ENCODE data around the gene CCDC184.
"Not testable (repeated sequence)": the region's sequence is repeated elsewhere in the genome, so short reads cannot be mapped to it uniquely, and the experiment has no call there.

The CCDC184 gene

GRCh38 chr12:48180424-48180823 lies 3.0 kb upstream of the CCDC184 start:
- no peak for DNase-seq

GRCh38 chr12:48180857-48181495 lies 2.5 kb upstream of the CCDC184 start:
- no peak for DNase-seq

GRCh38 chr12:48182631-48183030 lies 813 bp upstream of the CCDC184 start:
- no peak for DNase-seq

GRCh38 chr12:48183876-48184548 lies 568 bp downstream of the CCDC184 start:
- peak in 1 of 2 experiments; percentile 43 for DNase-seq

DNA sequence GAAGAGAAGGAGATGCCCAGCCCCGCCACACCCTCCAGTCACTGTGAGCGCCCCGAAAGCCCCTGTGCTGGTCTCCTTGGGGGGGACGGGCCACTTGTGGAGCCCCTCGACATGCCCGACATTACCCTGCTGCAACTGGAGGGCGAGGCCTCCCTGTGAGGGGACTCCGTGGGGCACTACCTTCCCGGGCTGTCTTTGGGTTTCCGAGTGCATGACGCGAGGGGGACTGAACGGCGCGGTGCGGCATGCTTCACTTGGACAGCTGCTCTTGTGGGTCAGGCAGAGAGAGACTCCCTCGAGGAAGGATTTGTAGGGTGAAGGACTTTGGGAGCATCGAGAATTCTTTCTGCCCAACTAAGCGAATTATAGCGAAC lies 1.1 kb downstream of the CCDC184 start:
- DNase-seq, result peak; percentile 27 to 32

GRCh38 chr12:48185181-48185919 lies 1.9 kb downstream of the CCDC184 start:
- no peak for DNase-seq

- DNase-seq, result no peak
Observed at GRCh38 chr12:48187916-48188695, 4.7 kb downstream of the CCDC184 start.

- DNase-seq, result peak; percentile 78 to 81
Observed at GRCh38 chr12:48189331-48190125, 6.1 kb downstream of the CCDC184 start.

- DNase-seq, result no peak
Observed at GRCh38 chr12:48191096-48191495, 7.7 kb downstream of the CCDC184 start.

DNA sequence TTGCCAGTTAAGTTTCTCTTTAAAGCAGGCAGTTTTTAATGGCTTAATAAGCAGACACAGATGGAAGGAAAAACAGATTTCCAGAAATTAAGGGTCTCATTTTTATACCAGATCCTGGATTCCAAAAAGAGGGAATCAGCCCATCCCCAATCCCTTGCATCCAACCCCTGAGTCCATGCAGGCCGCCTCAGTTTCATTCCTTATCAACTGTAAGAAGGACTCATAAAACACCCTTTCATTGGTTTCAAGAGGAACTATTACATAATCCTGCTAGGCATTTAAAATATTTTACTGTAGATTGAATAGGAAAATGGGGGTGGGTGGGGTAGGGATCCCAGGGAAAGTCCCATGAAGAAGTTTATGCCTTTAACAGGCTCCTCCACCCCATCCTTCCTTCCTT lies 9.4 kb downstream of the CCDC184 start:
- DNase-seq, result no peak

- no peak for DNase-seq
Observed at GRCh38 chr12:48193623-48194022, 10.2 kb downstream of the CCDC184 start.

DNA sequence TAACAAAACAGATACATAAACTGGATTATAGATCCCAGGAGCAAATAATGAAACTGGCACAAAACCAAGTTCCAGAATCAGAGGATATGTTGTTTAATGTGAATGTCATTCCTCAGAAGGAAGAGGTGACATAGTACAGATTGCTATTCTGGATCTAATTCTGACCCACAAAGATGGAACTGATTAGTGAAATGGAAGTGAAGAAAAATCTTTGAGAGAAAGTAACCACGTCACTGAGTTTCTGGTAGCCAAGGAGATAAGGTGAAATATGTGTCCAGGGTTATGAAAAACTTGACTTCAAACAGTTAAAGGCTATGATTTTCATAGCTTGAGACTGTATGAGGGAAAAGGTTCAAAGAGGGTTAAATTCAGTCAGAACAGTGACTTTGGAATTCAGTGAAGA lies 11.4 kb downstream of the CCDC184 start:
- no peak for DNase-seq

DNA sequence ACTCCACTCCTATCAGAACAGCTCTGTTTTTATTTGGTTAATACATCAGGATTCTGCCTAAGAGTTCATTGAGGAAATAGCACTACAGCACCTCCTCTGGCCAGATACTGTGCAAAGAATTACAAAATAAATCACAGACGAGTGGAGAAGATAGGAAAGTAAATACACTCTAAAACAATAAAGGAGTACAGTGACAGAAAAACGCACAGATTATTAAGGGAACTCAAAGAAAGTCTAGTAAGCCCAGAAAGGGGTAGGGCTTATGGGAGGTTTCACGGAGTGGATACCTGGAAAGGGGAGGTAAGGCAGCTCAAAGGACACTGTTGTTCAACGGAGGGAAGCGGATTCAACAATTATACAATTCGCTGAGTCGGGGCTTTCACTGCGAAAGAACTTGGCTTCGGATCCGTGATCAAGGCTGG lies 14.1 kb downstream of the CCDC184 start:
- DNase-seq, result no peak

GRCh38 chr12:48197971-48198671 lies 14.7 kb downstream of the CCDC184 start:
- DNase-seq, result peak; percentile 93 to 95

GRCh38 chr12:48198672-48198971 lies 15.2 kb downstream of the CCDC184 start:
- DNase-seq, result no peak

DNA sequence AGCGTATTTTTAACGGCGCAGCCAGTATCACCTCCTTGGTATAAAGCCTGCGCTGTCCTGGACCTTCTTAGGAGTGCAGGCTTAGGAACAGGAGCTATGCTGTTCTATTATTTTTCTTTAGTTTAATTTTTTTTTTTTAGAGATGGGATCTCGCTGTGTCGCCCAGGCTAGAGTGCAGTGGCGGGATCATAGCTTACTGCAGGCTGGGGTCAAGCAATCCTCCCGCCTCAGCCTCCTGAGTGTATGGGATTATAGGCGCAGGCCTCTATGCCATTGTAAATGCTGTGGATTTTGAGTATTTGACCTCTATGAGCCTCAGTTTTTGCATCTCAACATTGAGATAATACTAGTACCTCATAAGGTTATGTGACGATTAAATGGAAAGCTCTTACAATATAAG lies 15.5 kb downstream of the CCDC184 start:
- no peak for DNase-seq

DNA sequence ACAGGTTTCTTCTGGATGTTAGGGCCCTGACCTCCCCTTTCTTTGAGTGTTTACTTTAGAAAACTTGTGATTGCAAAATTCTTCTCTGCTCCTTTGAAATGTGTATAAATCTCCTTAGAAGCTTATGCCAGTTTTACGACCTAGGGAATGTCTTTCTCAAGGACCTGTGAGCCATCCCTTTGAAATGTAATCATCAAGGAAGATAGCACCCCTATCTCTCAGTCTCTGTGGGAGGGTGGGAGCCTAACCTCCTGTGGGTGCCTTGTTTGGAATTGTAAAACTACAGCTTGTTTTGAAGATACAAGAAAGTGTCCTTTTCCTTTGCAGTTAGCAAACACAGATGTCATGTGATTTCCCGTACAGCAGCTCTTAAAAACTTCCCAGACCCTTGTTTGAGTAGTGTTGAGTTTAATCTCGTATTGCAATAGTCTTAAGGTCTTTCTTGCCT lies 16.4 kb downstream of the CCDC184 start:
- no peak for DNase-seq

GRCh38 chr12:48201091-48201490 lies 17.6 kb downstream of the CCDC184 start:
- DNase-seq, result no peak

GRCh38 chr12:48201516-48201915 lies 18.1 kb downstream of the CCDC184 start:
- no peak for DNase-seq

DNA sequence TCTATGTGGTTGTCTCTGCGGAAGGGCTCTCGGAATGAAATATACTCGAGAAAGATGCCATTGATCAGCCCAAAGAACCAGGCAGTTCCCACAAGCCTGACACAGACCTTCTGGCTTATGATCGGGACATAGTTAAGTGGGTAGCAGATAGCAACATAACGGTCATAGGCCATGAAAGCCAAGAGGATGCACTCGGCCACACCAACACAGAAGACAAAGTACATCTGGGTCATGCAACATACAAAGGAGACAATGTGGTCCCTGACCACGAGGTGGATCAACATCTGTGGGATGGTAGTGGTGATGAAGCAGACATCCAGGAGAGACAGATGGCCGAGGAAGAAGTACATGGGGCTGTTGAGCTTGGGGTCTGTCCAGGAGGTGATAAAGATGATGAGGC lies 19.3 kb downstream of the CCDC184 start:
- no peak for DNase-seq

- no peak for DNase-seq
Observed at GRCh38 chr12:48203192-48203591, 19.7 kb downstream of the CCDC184 start, which contains the start of gene OR10AD1. OR10AD1 (minus strand) TSS chr12:48203292; CDS start chr12:48203292, 0 bp downstream.

DNA sequence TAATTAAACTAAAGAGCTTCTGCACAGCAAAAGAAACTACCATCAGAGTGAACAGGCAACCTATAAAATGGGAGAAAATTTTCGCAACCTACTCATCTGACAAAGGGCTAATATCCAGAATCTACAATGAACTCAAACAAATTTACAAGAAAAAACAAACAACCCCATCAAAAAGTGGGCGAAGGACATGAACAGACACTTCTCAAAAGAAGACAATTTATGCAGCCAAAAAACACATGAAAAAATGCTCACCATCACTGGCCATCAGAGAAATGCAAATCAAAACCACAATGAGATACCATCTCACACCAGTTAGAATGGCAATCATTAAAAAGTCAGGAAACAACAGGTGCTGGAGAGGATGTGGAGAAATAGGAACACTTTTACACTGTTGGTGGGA lies 26.1 kb downstream of the CCDC184 start:
- not testable (repeated sequence) for DNase-seq

Measured in activated T-cell treated with anti-CD3 and anti-CD28 coated beads, Interleukin-2, amount 50 U/mL, for 48 hours (primary cell).